Measurements from ENCODE around the gene PTK7. TPM values are rescaled to one million over a fixed set of nuclear protein-coding genes. Genes with fewer than 3 reads are reported as not detected.

Gene PTK7
- total RNA-seq, 2 donors from 2014 or later, result 2.9 to 4.7 TPM

Other genes starting within 250 kb of the PTK7 start
- gene RPL7L1, start 196.7 kb upstream of the PTK7 start, total RNA-seq, result 100 to 1,000 TPM; 120 to 125 TPM
- gene PTCRA, start 160.3 kb upstream of the PTK7 start, total RNA-seq, result not detected
- 10 to 100 TPM; 37.9 to 51.6 TPM for gene CNPY3, start 146.8 kb upstream of the PTK7 start, total RNA-seq
- 1 to 10 TPM in 1 of 2 donors, under 1 TPM in 1; 0.54 to 1.0 TPM for gene GNMT, start 115.6 kb upstream of the PTK7 start, total RNA-seq
- gene PEX6, start 97.1 kb upstream of the PTK7 start, total RNA-seq, result 10 to 100 TPM in 1 of 2 donors, 1 to 10 TPM in 1; 7.9 to 13.8 TPM
- gene PPP2R5D, start 91.7 kb upstream of the PTK7 start, total RNA-seq, result 10 to 100 TPM; 53.0 to 96.0 TPM
- 10 to 100 TPM; 79.4 to 83.6 TPM for gene MEA1, start 62.4 kb upstream of the PTK7 start, total RNA-seq
- gene KLHDC3, start 62.1 kb upstream of the PTK7 start, total RNA-seq, result 10 to 100 TPM; 67.7 to 74.0 TPM
- gene RRP36, start 54.7 kb upstream of the PTK7 start, total RNA-seq, result 10 to 100 TPM; 45.6 to 46.9 TPM
- 10 to 100 TPM; 13.0 to 21.6 TPM for gene CUL7, start 22.5 kb upstream of the PTK7 start, total RNA-seq
- gene MRPL2, start 16.9 kb upstream of the PTK7 start, total RNA-seq, result 10 to 100 TPM; 87.4 to 99.8 TPM
- gene KLC4, start 16.7 kb upstream of the PTK7 start, total RNA-seq, result 10 to 100 TPM; 19.9 to 50.1 TPM
- 10 to 100 TPM; 31.0 to 42.7 TPM for gene SRF, start 95.0 kb downstream of the PTK7 start, total RNA-seq
- gene CUL9, start 105.9 kb downstream of the PTK7 start, total RNA-seq, result 10 to 100 TPM; 45.7 to 88.0 TPM
- 10 to 100 TPM; 39.3 to 73.5 TPM for gene DNPH1, start 153.2 kb downstream of the PTK7 start, total RNA-seq
- under 1 TPM; 0.09 to 0.37 TPM for gene TTBK1, start 167.2 kb downstream of the PTK7 start, total RNA-seq
- not detected for gene SLC22A7, start 221.9 kb downstream of the PTK7 start, total RNA-seq
- 1 to 10 TPM; 4.2 to 6.4 TPM for gene CRIP3, start 232.5 kb downstream of the PTK7 start, total RNA-seq

All from activated naive CD4-positive, alpha-beta T cell treated with anti-CD3 and anti-CD28 coated beads, Interleukin-2, amount 50 U/mL, for 72 hours (primary cell).